K562 (cell line): ENCODE data around the gene CRIP1. TPM values are rescaled to one million over a fixed set of nuclear protein-coding genes. Genes with fewer than 3 reads are reported as not detected.

Source experiments
- ARID1B ChIP-seq: fragments of 450-650 bp; IDR thresholded peaks from 2 replicates; pipeline ENCODE4 v1.6.1; 2016; ENCODE audit warnings: antibody characterized with exemption, mild to moderate bottlenecking, inconsistent platforms
- CUX1 ChIP-seq: fragments of 200-800 bp; sonication (Bioruptor generic); IDR thresholded peaks from 2 replicates; pipeline ENCODE4 v1.6.1; 2016; ENCODE audit warnings: missing genetic modification characterization, missing compliant biosample characterization
- FOS ChIP-seq: IDR thresholded peaks from 3 replicates; pipeline ENCODE4 v1.6.1; 2011; ENCODE audit not compliant: insufficient read length; ENCODE audit errors: extremely low read depth
- FOXJ3 ChIP-seq: sonication (generic); formaldehyde crosslinking; IDR thresholded peaks from 2 replicates; pipeline ENCODE4 v1.4.0; 2020; ENCODE audit warnings: mild to moderate bottlenecking, missing genetic modification reagents
- FUS ChIP-seq: fragments of 200-400 bp; formaldehyde crosslinking; optimal IDR thresholded peaks from 2 replicates; pipeline ENCODE3; 2017; ENCODE audit warnings: low read depth, low read length
- HNRNPLL ChIP-seq: fragments of 200-400 bp; formaldehyde crosslinking; IDR thresholded peaks from 2 replicates; pipeline ENCODE4 v1.6.1; 2017; ENCODE audit warnings: low read length, low read depth, mild to moderate bottlenecking; ENCODE audit not compliant: poor library complexity, severe bottlenecking
- MAZ ChIP-seq, 2 experiments: fragments of 450-650 bp in 1 of 2; sonication (generic) in 1 of 2; formaldehyde crosslinking; IDR thresholded peaks in 1 of 2; conservative IDR thresholded peaks in 1 of 2; 2 replicates each; pipeline versions ENCODE4 v1.4.0 to v1.5.0; 2020; ENCODE audit warnings: mild to moderate bottlenecking in 1 of 2, missing genetic modification reagents in 1 of 2
- NFIC ChIP-seq: fragments of 450-650 bp; IDR thresholded peaks from 2 replicates; pipeline ENCODE4 v1.6.1; 2017; ENCODE audit warnings: mild to moderate bottlenecking, inconsistent platforms
- REST ChIP-seq, 2 experiments: fragments of 450-650 bp; formaldehyde crosslinking in 1 of 2; IDR thresholded peaks; 2 replicates each; pipeline versions ENCODE4 v1.4.0 to v1.6.1; 2014 to 2020; ENCODE audit warnings: mild to moderate bottlenecking in 2 of 2, borderline replicate concordance in 1 of 2, low read depth in 1 of 2
- SMARCB1 ChIP-seq: IDR thresholded peaks from 2 replicates; pipeline ENCODE4 v1.6.1; 2011; ENCODE audit warnings: improper control_type of control experiment, low read depth; ENCODE audit not compliant: insufficient read length
- SP1 ChIP-seq: sonication (generic); formaldehyde crosslinking; IDR thresholded peaks from 2 replicates; pipeline ENCODE4 v1.8.1; 2022; ENCODE audit warnings: mild to moderate bottlenecking, missing genetic modification reagents
- ZNF785 ChIP-seq: fragments of 250-450 bp; sonication (Bioruptor Pico); IDR thresholded peaks from 2 replicates; pipeline ENCODE4 v1.4.0; 2020; ENCODE audit warnings: mild to moderate bottlenecking
- polyA plus RNA-seq, 8 experiments: library from polyadenylated mRNA; depleted of rRNA in 4 of 8; stranded (reverse) in 5 of 8; unstranded in 3 of 8; fragments of >200 nt; fragmentation: Nextera tagmentation in 2 of 8; fragmentation: Illumina TruSeq in 1 of 8; extraction: Ambion mirVana in 2 of 8; extraction: Trizol in 1 of 8; gene quantifications; 2 replicates each; pipeline versions ENCODE4 v1.2.1 to v1.2.3, GENCODE V29; 2011 to 2014; ENCODE audit warnings: inconsistent platforms in 1 of 8, missing spikeins in 1 of 8
- total RNA-seq, 7 experiments: library from RNA; depleted of rRNA in 6 of 7; stranded (reverse); fragments of >200 nt in 6 of 7; fragmentation: Illumina TruSeq in 2 of 7; extraction: Trizol in 2 of 7; gene quantifications; 2 replicates each; pipeline versions ENCODE4 v1.2.1 to v1.2.3, GENCODE V29; 2011 to 2021; ENCODE audit warnings: low replicate concordance in 1 of 7

The CRIP1 gene
- total and polyA plus RNA-seq, 9 of the 15 experiments (the other 6 are each of a cell fraction or from before 2014, with no cell fraction given) = 0.11 to 0.58 (median 0.14) TPM; not detected in 6

- TF ChIP-seq REST (IDR thresholded peaks at IDR 0.05; ENCODE audit: borderline replicate concordance) = peak; percentile 58; the same call in 1 of the 2 replicates
- TF ChIP-seq REST (CRISPR knock-in tag; IDR thresholded peaks at IDR 0.05; ENCODE audit: low read depth) = no peak
- TF ChIP-seq SMARCB1 = no peak
- no peak for TF ChIP-seq FOXJ3 (CRISPR knock-in tag)
- peak; percentile 2 for TF ChIP-seq HNRNPLL
- no peak for TF ChIP-seq ZNF785 (CRISPR knock-in tag)
- no peak for TF ChIP-seq FOS
- peak; percentile 43; the same call in 1 of the 2 replicates for TF ChIP-seq ARID1B
- peak; percentile 76 to 95 for TF ChIP-seq MAZ (CRISPR knock-in tag; conservative IDR thresholded peaks at IDR 0.05 in 1 of 2, IDR thresholded peaks at IDR 0.05 in 1 of 2)
- peak; percentile 96 for TF ChIP-seq NFIC
- peak; percentile 90 for TF ChIP-seq SP1
- TF ChIP-seq FUS = no peak
- TF ChIP-seq CUX1 (CRISPR knock-in tag) = no peak
These were observed 5.6 kb upstream of the CRIP1 start (continued) for GRCh38 chr14:105480807-105481801.
